T-cell (primary cell): ENCODE results near the gene RSPO1. TPM values are rescaled to one million over a fixed set of nuclear protein-coding genes. Genes with fewer than 3 reads are reported as not detected.

Source experiments
- ATAC-seq, 4 experiments: fragments of 200-7000 bp in 3 of 4; fragments of 150-1000 bp in 1 of 4; cut with Tn5 transposase; replicated peaks in 1 of 4; 1 replicate in 3 of 4; 2 replicates in 1 of 4; pipeline ENCODE4 v1.10.0; 2021; ENCODE audit warnings: moderate library complexity in 3 of 4, mild to moderate bottlenecking in 2 of 4, moderate number of reproducible peaks in 1 of 4
- CTCF ChIA-PET, 2 donors: fragments of 300-600 bp; sonication (Branson Sonifier 250); formaldehyde crosslinking; loops; one replicate each; lab custom pipeline; 2022; ENCODE audit warnings: antibody characterized with exemption in 2 of 2; lab: Charles Lee
- POLR2A ChIA-PET, 2 donors: fragments of 300-600 bp; sonication (Branson Sonifier 250); formaldehyde crosslinking; loops; one replicate each; lab custom pipeline; 2022; ENCODE audit warnings: antibody characterized with exemption in 2 of 2; lab: Charles Lee
- DNase-seq, 35 experiments: peaks; one replicate each; pipeline versions ENCODE4 v3.0.0 to v3.0.0-alpha.2; 2013 to 2023
- H3K27ac ChIP-seq: one replicate; pipeline ENCODE4 v1.5.1; 2013; ENCODE audit warnings: low read length
- H3K27me3 ChIP-seq, 2 experiments: replicated peaks in 1 of 2; 1 replicate in 1 of 2; 2 replicates in 1 of 2; pipeline versions ENCODE4 v1.6.1 to v1.7.0; 2013; ENCODE audit warnings: low read length in 1 of 2, mixed read lengths in 1 of 2; ENCODE audit not compliant: control insufficient read depth in 2 of 2, insufficient read depth in 2 of 2; ENCODE audit errors: extremely low read depth in 1 of 2
- H3K36me3 ChIP-seq, 2 donors: 1 replicate in 1 of 2; 2 replicates in 1 of 2; pipeline versions ENCODE4 v1.6.1 to v1.7.0; 2013; ENCODE audit warnings: low read length in 1 of 2; ENCODE audit not compliant: control insufficient read depth in 2 of 2, insufficient read depth in 1 of 2; ENCODE audit errors: extremely low read depth in 1 of 2
- H3K4me1 ChIP-seq, 2 experiments: 1 replicate in 1 of 2; 2 replicates in 1 of 2; pipeline versions ENCODE4 v1.6.1 to v1.7.0; 2013; ENCODE audit warnings: low read length in 2 of 2, mixed read lengths in 1 of 2; ENCODE audit not compliant: insufficient read depth in 2 of 2, control insufficient read depth in 1 of 2; ENCODE audit errors: extremely low read depth in 1 of 2
- H3K4me3 ChIP-seq, 2 donors: 1 replicate in 1 of 2; 2 replicates in 1 of 2; pipeline versions ENCODE4 v1.5.1 to v1.7.0; 2013; ENCODE audit warnings: mild to moderate bottlenecking in 2 of 2, low read length in 1 of 2, moderate library complexity in 1 of 2; ENCODE audit not compliant: control insufficient read depth in 1 of 2; ENCODE audit errors: extremely low read depth in 1 of 2
- H3K9me3 ChIP-seq: 2 replicates; pipeline ENCODE4 v1.7.0; 2013
- H3K27ac Mint-ChIP-seq, 2 donors: one replicate each; pipeline ENCODE4 v1.8.0; 2020 to 2021; ENCODE audit warnings: mild to moderate bottlenecking in 2 of 2, mixed read lengths in 2 of 2
- H3K27me3 Mint-ChIP-seq, 2 donors: one replicate each; pipeline ENCODE4 v1.8.0; 2021 to 2022; ENCODE audit warnings: mixed read lengths in 2 of 2
- H3K36me3 Mint-ChIP-seq: one replicate; pipeline ENCODE4 v1.8.0; 2021; ENCODE audit warnings: mixed read lengths
- H3K4me1 Mint-ChIP-seq, 3 donors: one replicate each; pipeline ENCODE4 v1.8.0; 2020 to 2022; ENCODE audit warnings: mixed read lengths in 3 of 3, mild to moderate bottlenecking in 1 of 3
- H3K4me3 Mint-ChIP-seq, 3 donors: one replicate each; pipeline ENCODE4 v1.8.0; 2020 to 2022; ENCODE audit warnings: mild to moderate bottlenecking in 3 of 3, mixed read lengths in 3 of 3, moderate library complexity in 3 of 3
- H3K9me3 Mint-ChIP-seq, 3 donors: one replicate each; pipeline ENCODE4 v1.8.0; 2020 to 2022; ENCODE audit warnings: mixed read lengths in 3 of 3
- WGBS: methylation state at CpG from one replicate; pipeline ENCODE4 v1.1.5; 2013; ENCODE audit warnings: missing lambda C conversion rate; ENCODE audit not compliant: insufficient coverage; 5-methylcytosine and 5-hydroxymethylcytosine counted together
- total RNA-seq, 35 experiments: library from RNA in 6 of 35; stranded (reverse) in 6 of 35; fragments of 120-200 nt in 1 of 35; gene quantifications; one replicate each; pipeline versions ENCODE4 v1.2.1 to v1.2.4 and lab custom pipeline; 2013 to 2026

The RSPO1 gene
- total RNA-seq, 5 donors from 2014 or later (not counting 1 experiment from before 2014, with no cell fraction given) = not detected

DNA sequence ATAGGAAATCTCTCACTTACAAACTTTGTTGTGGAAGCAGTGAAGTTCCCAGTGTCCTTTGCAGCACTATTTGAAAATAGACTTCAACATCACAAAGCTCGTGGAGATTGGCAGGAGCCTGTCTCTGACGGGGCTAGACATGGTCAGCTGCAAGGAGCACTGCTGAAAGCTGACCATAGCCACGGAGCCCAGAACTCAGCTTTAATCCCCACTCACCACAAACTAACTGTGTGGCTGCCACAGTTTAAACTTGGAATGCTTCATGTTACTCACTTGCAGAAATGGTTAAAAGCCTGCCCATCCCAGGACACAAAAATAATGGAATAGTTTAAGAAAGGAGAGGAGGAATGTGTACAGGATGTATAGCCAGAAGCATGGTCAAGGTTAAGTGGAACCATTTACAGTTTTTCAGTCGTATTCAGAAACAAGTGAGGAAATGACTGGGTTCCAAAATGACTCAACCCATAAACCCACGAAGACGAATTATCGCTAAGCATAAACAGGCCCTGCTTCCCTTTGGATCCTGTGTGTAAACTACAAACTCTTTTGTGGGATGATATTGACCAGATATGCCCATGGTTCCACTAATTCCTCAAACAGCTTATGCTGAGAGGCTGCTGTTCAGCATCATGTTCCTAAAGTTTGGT lies 59.7 kb downstream of the RSPO1 start:
- no peak overlapping the region for H3K27ac Mint-ChIP-seq
- peaks cover 71% of the 10 kb centered on the region for H3K36me3 Mint-ChIP-seq
- H3K27ac ChIP-seq = no peak overlapping the region
- H3K4me1 ChIP-seq = no peaks in the 10 kb centered on the region
- H3K4me3 Mint-ChIP-seq = no peak overlapping the region
- no peaks in the 10 kb centered on the region for H3K9me3 ChIP-seq
- DNase-seq (no peak), ATAC-seq (no peak)
- WGBS = 100% methylated on average over 1 of the region's 7 CpGs
- ChIA-PET POLR2A (no interaction called here), CTCF (no interaction called here)
- peaks cover 9 to 85% of the 10 kb centered on the region in 2 donors for H3K36me3 ChIP-seq
- no peaks in the 10 kb centered on the region for H3K27me3 Mint-ChIP-seq
- no peaks in the 10 kb centered on the region for H3K4me1 Mint-ChIP-seq
- no peaks in the 10 kb centered on the region for H3K9me3 Mint-ChIP-seq
- no peak overlapping the region for H3K4me3 ChIP-seq
- no peaks in the 10 kb centered on the region for H3K27me3 ChIP-seq

DNA sequence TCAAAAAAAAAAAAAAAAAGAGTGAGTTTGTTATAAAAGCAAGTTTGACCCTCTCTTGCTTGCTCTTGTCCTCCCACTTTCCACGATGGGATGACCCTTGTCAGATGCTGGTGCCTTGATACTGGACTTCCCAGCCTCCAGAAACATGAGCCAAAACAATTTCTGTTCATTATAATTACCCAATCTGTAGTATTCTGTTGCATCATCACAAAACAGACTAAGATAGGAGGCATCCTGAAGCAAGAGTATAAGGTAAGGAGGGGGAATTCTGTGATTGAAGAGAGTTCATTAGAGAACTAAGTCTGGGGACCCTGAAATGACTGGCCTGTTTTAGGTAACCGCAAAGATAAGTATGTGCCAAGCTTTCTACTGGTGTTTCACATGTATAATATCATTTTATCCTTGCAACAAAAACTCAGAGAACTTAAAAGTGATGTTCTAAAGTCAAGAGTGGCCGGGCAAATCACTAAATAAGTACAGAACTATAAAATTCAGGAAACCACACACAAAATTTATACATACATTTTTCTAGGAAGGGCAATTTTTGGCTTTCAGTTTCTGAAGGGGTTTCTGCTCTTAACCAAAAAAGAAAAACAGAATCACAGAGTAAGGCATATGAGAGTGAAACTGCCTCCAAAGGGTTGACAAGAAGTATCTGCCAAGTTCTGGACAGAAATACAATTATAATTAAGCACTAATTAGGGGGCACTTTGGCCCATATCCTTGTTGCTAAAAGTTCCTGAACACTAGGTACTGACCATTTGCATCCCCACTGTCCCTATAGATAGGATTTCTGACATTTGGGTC lies 64.0 kb downstream of the RSPO1 start:
- Histone ChIP-seq H3K36me3 (peaks cover 16 to 96% of the 10 kb centered on the region in 2 donors), H3K27me3 (no peaks in the 10 kb centered on the region), H3K9me3 (no peaks in the 10 kb centered on the region), H3K4me1 (no peaks in the 10 kb centered on the region), H3K27ac (no peak overlapping the region), H3K4me3 (no peak overlapping the region)
- Mint-ChIP-seq H3K27ac (no peak overlapping the region), H3K27me3 (no peaks in the 10 kb centered on the region), H3K4me3 (no peak overlapping the region), H3K9me3 (no peaks in the 10 kb centered on the region), H3K36me3 (peaks cover 80% of the 10 kb centered on the region), H3K4me1 (no peaks in the 10 kb centered on the region)
- DNase-seq (no peak), ATAC-seq (no peak)
- CTCF ChIA-PET = no interaction called here
- POLR2A ChIA-PET = no interaction called here
- no CpG with 5 or more reads among the region's 3 CpGs for WGBS

DNA sequence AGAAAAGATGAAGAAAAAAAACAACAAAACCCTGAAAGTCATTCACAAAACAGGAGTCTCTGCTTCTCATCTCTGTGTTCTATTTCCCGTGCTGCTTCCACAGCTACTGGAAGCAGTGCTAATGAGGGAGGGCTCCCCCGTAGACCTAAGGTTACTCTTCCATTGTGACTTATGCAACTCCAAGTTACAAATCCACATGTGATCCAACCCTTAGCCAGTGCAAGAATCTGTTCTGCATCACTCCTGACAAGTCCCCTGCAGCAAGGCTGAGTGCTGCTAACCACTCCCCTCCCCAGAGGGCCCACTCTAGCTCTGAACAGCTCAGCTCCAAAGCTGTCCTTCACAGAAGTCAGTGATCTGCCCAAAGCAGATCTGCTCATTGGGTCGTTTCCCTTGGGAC lies 67.7 kb downstream of the RSPO1 start:
- CTCF ChIA-PET = no interaction called here
- 90% methylated on average over 2 of the region's 3 CpGs for WGBS

DNA sequence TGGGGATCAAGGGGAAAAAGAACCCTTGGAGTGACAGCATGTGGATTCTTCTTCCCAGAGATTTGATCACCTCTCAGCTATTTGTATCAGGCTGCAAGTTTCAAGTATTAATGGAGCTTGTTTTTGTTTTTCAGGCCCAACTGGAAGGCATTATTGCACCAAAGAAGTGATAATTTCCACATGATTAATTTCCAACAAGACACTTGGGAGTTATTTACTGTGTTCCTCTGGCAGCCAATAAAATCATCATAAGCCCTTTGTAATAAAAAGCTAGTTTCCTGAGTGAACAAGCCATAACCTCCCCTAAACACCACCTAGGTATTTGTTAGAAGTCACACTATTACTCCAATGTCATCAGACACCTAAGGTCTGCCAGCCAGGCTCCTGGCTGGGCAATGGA lies 69.8 kb downstream of the RSPO1 start:
- H3K27ac Mint-ChIP-seq = no peak overlapping the region

More for the DNA sequence above, 67.7 kb downstream of the RSPO1 start:
- no peak for ATAC-seq
- POLR2A ChIA-PET = no interaction called here
- Histone ChIP-seq H3K27ac (no peak overlapping the region), H3K4me1 (no peaks in the 10 kb centered on the region), H3K36me3 (peaks cover 15 to 69% of the 10 kb centered on the region in 2 donors), H3K27me3 (no peaks in the 10 kb centered on the region), H3K9me3 (no peaks in the 10 kb centered on the region), H3K4me3 (no peak overlapping the region)
- Mint-ChIP-seq H3K27me3 (no peaks in the 10 kb centered on the region), H3K9me3 (no peaks in the 10 kb centered on the region), H3K4me3 (no peak overlapping the region), H3K36me3 (peaks cover 60% of the 10 kb centered on the region), H3K4me1 (no peaks in the 10 kb centered on the region), H3K27ac (peak overlapping the region in 1 of 2 donors; percentile 11)
- no peak for DNase-seq

DNA sequence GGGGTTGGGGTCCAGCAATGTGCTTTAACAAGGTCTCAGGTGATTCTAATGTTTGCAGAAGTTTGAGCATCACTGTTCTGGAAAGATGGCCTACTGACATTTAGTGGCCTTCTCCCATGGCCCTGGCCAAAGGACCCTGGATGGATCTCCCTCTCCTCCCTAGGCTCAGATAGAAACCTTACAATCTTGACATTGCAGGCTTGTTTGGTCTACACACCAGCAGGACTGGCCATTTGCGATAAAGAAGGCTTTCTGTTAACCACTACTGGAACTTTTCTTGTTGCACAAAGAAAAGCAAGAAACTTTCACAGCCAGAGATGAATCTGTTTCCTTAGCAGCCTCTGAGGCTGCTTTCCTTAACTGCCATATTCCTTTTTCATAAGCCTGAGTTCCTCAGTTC lies 71.7 kb downstream of the RSPO1 start:
- CTCF ChIA-PET = no interaction called here
- 100% methylated on average over 1 of the region's 1 CpG for WGBS
- H3K36me3 Mint-ChIP-seq = peaks cover 28% of the 10 kb centered on the region
- Histone ChIP-seq H3K27ac (no peak overlapping the region), H3K9me3 (no peaks in the 10 kb centered on the region), H3K4me1 (no peaks in the 10 kb centered on the region), H3K4me3 (no peak overlapping the region), H3K36me3 (peaks cover 12 to 33% of the 10 kb centered on the region in 2 donors), H3K27me3 (no peaks in the 10 kb centered on the region)
- no peaks in the 10 kb centered on the region for H3K4me1 Mint-ChIP-seq
- no peaks in the 10 kb centered on the region for H3K27me3 Mint-ChIP-seq
- peak overlapping the region in 1 of 2 donors; percentile 34 for H3K27ac Mint-ChIP-seq
- H3K9me3 Mint-ChIP-seq = no peaks in the 10 kb centered on the region
- POLR2A ChIA-PET = no interaction called here
- ATAC-seq (no peak), DNase-seq (no peak)
- no peak overlapping the region for H3K4me3 Mint-ChIP-seq

More for the DNA sequence above, 69.8 kb downstream of the RSPO1 start:
- Mint-ChIP-seq H3K36me3 (peaks cover 45% of the 10 kb centered on the region), H3K4me1 (no peaks in the 10 kb centered on the region), H3K27me3 (no peaks in the 10 kb centered on the region), H3K9me3 (no peaks in the 10 kb centered on the region), H3K4me3 (no peak overlapping the region)
- H3K27ac ChIP-seq = no peak overlapping the region
- ATAC-seq (no peak), DNase-seq (no peak)
- peaks cover 12 to 52% of the 10 kb centered on the region in 2 donors for H3K36me3 ChIP-seq
- H3K4me3 ChIP-seq = no peak overlapping the region
- H3K27me3 ChIP-seq = no peaks in the 10 kb centered on the region
- H3K9me3 ChIP-seq = no peaks in the 10 kb centered on the region
- ChIA-PET CTCF (interaction anchor here in 1 of 2 donors (1.0 kb wide), 1 partner anchor 126 kb away, joined by 3 read pairs; a partner anchor contains a TSS), POLR2A (interaction anchor here in 1 of 2 donors (0.6 kb wide), 1 partner anchor 15 kb away, joined by 3 read pairs; no protein-coding TSS in a partner anchor)
- H3K4me1 ChIP-seq = no peaks in the 10 kb centered on the region
